Measurements from ENCODE around the gene CD274. TPM values are rescaled to one million over a fixed set of nuclear protein-coding genes. Genes with fewer than 3 reads are reported as not detected.
A peak's percentile ranks its signal among the peaks of the same experiment; 100 is the strongest.

The CD274 gene
- total and polyA plus RNA-seq, 8 donors = 0.46 to 33.3 (median 1.5) TPM; not detected in 2

GRCh38 chr9:5509573-5509972, 59.2 kb downstream of the CD274 start:
- WGBS, 5 donors = 62 to 82% (median 66%) methylated on average over 2 of the region's 2 CpGs

DNA sequence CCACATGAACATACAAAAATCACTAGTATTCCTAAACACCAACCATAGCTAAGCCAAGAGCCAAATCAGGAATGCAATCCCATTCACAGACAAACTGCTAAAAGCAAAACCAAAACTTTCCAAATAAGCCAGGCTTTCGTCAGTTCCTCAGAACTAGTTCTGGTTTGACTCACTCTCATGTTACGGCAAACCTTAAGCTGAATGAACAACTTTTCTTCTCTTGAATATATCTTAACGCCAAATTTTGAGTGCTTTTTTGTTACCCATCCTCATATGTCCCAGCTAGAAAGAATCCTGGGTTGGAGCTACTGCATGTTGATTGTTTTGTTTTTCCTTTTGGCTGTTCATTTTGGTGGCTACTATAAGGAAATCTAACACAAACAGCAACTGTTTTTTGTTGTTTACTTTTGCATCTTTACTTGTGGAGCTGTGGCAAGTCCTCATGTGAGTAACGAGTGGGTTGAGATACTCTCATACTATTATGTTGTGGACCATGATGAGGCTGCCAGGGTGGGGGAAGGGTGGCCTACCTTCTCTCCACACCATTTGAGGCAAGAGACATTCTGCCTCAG, 60.1 kb downstream of the CD274 start, which contains the start of gene PDCD1LG2:
Gene PDCD1LG2 (plus strand): TSS at position 172 of the 572 bp plus-strand sequence. CDS start 12,016 bp downstream, outside the sequence.
- Histone ChIP-seq H3K4me1 (peaks cover 0 to 16% (median 7%) of the 10 kb centered on the region in 4 donors), H3K36me3 (no peaks in the 10 kb centered on the region), H3K27ac (peak within 1 kb of the TSS in 4 of 5 donors; percentile 57 to 79 (median 69)), H3K9me3 (no peaks in the 10 kb centered on the region), H3K27me3 (no peaks in the 10 kb centered on the region), H3K4me3 (peak within 1 kb of the TSS; percentile 5 to 35 (median 20))
- 32 to 46% (median 39%) methylated on average over 4 of the region's 4 CpGs for WGBS, 5 donors
- no peak for TF ChIP-seq POLR2AphosphoS5 (IDR thresholded peaks at IDR 0.05)
- TF ChIP-seq CTCF (IDR thresholded peaks at IDR 0.05) = no peak
- TF ChIP-seq POLR2A (IDR thresholded peaks at IDR 0.05) = no peak
- TF ChIP-seq EP300 (IDR thresholded peaks at IDR 0.05) = no peak
- intact Hi-C loops (cut with DNase I; ENCODE audit: low total_unique reads) = no loop called here
- no peak for DNase-seq

More at GRCh38 chr9:5509573-5509972, 59.2 kb downstream of the CD274 start:
- H3K36me3 ChIP-seq = no peaks in the 10 kb centered on the region
- H3K27me3 ChIP-seq = no peaks in the 10 kb centered on the region
- peaks cover 0 to 4% (median 0%) of the 10 kb centered on the region in 4 donors for H3K9me3 ChIP-seq
- H3K27ac ChIP-seq = peak overlapping the region in 4 of 5 donors; percentile 57 to 79 (median 69)
- intact Hi-C loops (cut with DNase I; ENCODE audit: low total_unique reads) = no loop called here
- DNase-seq = no peak
- TF ChIP-seq POLR2A (IDR thresholded peaks at IDR 0.05) (no peak), EP300 (IDR thresholded peaks at IDR 0.05) (no peak), CTCF (IDR thresholded peaks at IDR 0.05) (no peak), POLR2AphosphoS5 (IDR thresholded peaks at IDR 0.05) (no peak)
- H3K4me3 ChIP-seq = no peak overlapping the region
- peaks cover 0 to 16% (median 7%) of the 10 kb centered on the region in 4 donors for H3K4me1 ChIP-seq

DNA sequence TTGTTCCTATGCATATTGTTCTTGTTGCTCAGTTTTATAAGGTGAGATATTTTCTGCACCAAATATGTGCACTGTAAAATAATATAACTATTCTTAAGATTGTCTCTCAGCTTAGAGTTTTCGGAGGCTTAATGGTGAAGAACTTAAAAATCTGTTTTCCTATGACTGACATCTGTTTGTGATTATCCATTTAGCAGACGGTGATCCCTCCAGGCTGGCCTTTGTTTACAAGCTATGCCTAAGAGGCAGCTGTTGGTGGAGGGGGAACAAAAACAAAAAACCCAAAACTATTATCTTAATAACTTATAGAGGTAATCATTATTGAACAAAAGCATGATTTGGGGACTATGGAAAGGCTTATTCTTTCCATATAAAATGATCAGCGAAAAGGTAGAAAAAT, 60.6 kb downstream of the CD274 start:
- Histone ChIP-seq H3K4me3 (peak overlapping the region; percentile 5 to 35 (median 20)), H3K27ac (peak overlapping the region in 4 of 5 donors; percentile 57 to 79 (median 69)), H3K36me3 (no peaks in the 10 kb centered on the region), H3K27me3 (no peaks in the 10 kb centered on the region), H3K9me3 (no peaks in the 10 kb centered on the region), H3K4me1 (peaks cover 0 to 16% (median 7%) of the 10 kb centered on the region in 4 donors)
- no peak for DNase-seq
- 68 to 74% (median 71%) methylated on average over 3 of the region's 3 CpGs for WGBS, 5 donors
- intact Hi-C loops (cut with DNase I; ENCODE audit: low total_unique reads) = no loop called here
- TF ChIP-seq POLR2AphosphoS5 (IDR thresholded peaks at IDR 0.05) (no peak), CTCF (IDR thresholded peaks at IDR 0.05) (no peak), POLR2A (IDR thresholded peaks at IDR 0.05) (no peak), EP300 (IDR thresholded peaks at IDR 0.05) (no peak)

- intact Hi-C loops (cut with DNase I; ENCODE audit: low total_unique reads) = no loop called here
- H3K4me3 ChIP-seq = peak overlapping the region in 2 of 4 donors; percentile 5 to 35
- H3K4me1 ChIP-seq = peaks cover 0 to 16% (median 7%) of the 10 kb centered on the region in 4 donors
- no peaks in the 10 kb centered on the region for H3K9me3 ChIP-seq
- no peaks in the 10 kb centered on the region for H3K27me3 ChIP-seq
- H3K36me3 ChIP-seq = no peaks in the 10 kb centered on the region
- 60 to 84% (median 69%) methylated on average over 1 of the region's 1 CpG for WGBS, 5 donors
- peak overlapping the region in 1 of 5 donors; percentile 79 for H3K27ac ChIP-seq
- no peak for TF ChIP-seq POLR2A (IDR thresholded peaks at IDR 0.05)
- TF ChIP-seq POLR2AphosphoS5 (IDR thresholded peaks at IDR 0.05) = no peak
- no peak for TF ChIP-seq EP300 (IDR thresholded peaks at IDR 0.05)
- no peak for TF ChIP-seq CTCF (IDR thresholded peaks at IDR 0.05)
- DNase-seq = no peak
Measured at GRCh38 chr9:5511476-5511875, 61.1 kb downstream of the CD274 start.

All from stomach (tissue), 9 donors.